GM18907 (cell line): ENCODE results near the gene MKI67.
"Not testable (repeated sequence)": the region's sequence is repeated elsewhere in the genome, so short reads cannot be mapped to it uniquely, and the experiment has no call there.

ENCODE experiments used
- ATAC-seq: cut with Tn5 transposase; IDR thresholded peaks from one replicate; pipeline ENCODE4 v1.9.1; 2021; ENCODE audit warnings: mild to moderate bottlenecking, moderate library complexity; ENCODE audit not compliant: unreplicated experiment

The MKI67 gene

DNA sequence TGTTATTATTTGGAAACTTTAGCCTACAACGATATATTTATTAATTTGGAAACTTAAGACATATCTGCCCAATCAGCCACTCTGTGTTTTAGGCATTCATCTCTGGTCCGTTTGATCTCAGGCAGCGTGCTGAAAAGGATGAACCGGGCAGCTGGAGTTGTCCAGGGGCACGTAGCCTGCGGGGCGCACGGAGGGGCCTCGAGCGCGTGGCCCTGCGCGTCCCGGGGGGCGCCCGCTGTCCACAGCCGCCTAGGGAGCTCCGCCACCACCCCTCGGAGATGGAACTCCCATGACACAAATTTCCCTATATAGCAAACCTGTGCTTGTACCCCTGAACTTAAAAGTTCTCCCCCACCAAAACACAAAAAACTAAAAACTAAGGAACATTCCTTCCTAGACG, 24.3 kb upstream of the MKI67 start:
- no peak for ATAC-seq

- ATAC-seq: peak; percentile 87
These were observed 23.8 kb upstream of the MKI67 start for GRCh38 chr10:128150045-128150493.

DNA sequence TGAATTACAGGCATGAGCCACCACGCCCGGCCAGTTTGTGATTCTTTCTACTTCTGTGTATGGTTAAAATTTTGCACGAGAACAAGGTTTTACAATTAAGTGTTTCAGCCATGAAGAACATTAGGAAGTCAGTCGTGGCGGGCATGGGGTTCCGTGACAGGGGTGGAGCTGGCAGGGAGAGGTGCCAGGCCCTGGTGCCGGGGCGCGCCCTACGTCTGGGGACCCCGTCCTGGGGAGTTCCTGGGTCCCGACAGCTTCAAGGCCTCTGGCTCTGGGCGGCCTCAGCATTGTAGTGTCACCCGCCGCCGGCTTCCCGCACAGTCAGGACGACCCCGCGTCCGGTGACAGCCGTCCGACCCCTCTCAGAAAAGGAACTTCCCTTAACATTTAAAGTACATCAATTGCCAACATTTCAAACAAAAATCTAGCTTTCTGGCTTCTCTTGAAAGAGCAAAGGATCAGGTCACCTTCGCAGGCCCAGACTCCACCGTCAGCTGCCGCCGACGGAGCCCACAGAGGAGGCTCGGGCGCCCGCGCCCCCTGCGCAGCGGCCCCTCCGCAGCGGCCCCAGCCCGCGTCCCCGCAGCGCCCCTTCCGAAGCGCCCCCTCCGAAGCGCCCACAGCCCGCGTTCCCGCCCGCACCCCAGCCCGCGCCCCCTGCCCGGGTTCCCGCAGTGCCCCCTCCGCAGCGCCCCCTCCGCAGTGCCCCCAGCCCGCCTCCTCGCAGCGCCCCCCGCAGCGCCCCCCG, 23.2 kb upstream of the MKI67 start:
- no peak for ATAC-seq

DNA sequence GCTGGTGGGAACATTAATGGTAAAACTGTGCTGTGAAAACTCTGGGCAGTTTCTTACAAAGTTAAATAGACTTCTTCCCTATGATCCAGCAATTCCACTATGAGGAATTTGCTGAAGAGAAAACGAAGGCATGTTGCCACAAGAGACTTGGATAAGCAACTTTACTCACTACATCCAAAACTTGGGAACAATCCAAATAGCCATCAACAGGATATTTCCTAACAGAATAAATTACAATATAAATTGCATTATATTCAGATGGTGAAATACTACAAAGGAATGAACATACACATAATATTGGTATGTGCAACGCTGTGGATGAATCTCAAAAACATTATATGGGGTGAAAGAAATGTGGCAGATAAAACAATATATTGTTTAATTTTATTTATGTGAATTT, 21.4 kb upstream of the MKI67 start:
- no peak for ATAC-seq

DNA sequence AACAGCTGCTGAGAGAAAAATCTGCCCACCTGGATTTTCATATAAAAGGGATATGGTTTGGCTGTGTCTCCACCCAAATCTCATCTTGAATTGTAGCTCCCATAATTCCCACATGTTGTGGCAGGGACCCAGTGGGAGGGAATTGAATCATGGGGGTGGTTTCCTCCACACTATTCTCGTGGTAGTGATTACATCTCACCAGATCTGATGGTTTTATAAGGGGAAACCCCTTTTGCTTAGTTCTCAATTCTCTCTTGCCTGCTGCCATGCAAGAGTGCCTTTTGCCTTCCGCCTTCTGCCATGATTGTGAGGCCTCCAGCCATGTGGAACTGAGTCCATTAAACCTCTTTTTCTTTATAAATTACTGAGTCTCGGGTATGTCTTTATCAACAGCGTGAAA, 20.8 kb upstream of the MKI67 start:
- peak; percentile 64 for ATAC-seq

DNA sequence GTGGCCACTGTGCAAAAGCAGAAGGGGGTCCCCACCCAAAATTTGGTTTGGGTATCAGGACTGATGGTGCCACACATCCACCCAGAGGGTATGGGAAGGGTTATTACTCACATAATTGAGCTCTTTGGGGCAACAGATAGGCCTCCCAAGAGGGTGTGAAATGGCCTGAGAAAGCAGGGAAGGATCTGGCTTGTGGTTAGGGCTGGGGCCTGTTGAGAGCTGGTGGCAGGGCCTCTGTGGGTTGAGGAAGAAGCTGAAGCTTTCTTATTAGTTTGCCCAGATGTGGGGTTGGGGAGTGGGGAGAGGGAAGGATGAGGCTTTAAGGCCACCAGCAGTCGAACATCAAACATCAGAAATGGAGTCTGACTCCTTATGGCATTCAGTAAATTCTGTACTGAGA, 18.3 kb upstream of the MKI67 start:
- ATAC-seq: no peak

DNA sequence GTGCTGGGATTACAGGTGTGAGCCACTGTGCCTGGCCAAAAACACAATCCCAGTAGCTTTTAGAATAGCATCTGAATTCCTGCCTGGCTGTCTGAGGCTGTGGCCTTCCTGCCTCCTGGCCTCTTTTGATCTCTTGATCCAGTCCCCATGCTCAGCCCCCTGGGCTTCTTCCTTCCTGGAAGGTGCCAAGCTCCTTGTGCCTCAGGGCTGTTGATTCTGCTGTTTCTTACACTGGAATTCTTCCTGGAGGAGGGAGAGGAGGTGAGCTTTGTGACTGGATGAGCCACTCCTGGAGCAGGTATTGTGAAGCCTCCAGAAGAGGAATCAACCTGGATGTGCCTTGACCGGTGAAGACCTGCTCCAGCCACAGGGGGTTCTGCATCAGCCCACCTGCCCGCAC, 17.3 kb upstream of the MKI67 start:
- no peak for ATAC-seq

DNA sequence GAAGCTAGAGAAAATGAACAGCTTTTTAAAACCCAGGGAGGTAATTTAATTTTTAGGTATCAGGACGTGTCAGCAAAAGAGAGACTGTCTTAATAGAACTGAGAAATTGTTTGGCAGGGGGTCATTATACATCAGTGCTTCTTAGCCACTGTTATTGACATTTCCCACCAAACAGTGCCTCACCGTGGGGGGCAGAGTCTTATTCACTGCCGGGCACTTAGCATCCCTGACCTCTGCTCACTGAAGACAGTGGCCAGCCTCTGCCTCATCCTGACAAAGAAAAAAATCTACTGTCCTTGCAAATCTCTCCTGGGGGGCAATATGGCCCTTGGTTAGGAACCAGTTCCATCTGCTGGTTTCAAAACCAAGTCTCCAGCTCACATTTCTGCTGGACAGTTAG, 14.2 kb upstream of the MKI67 start:
- no peak for ATAC-seq

DNA sequence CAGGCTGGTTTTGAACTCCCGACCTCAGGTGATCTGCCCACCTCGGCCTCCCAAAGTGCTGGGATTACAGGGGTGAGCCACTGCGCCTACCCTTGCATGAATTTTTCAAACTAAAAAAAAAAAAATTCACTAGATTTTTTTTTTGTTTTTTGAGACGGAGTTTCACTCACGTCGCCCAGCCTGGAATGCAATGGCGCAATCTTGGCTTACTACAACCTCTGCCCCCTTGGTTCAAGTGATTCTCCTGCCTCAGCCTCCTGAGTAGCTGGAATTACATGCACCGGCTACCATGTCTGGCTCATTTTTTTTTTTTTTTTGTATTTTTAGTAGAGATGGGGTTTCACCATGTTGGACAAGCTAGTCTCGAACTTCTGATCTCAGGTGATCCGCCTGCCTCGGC, 12.2 kb upstream of the MKI67 start:
- not testable (repeated sequence) for ATAC-seq

DNA sequence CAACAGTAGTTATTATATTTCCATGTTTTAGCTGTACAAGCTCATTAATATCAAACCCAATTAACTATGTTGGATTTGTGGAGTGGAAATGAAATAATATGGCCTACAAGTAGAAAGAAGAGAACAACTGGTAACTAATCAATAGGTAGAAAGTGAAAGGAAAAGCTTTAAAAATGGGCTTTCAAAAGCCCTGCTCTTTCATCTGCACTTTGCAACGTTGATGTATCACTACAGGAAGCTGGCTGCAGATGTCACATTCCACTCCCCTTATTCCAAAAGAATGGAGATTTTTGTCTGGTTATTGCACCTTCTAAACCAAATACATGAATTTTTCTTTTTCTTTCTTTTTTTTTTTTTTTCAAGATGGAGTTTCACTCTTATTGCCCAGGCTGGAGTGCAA, 11.7 kb upstream of the MKI67 start:
- ATAC-seq: no peak

- no peak for ATAC-seq
These were observed 3.8 kb upstream of the MKI67 start for GRCh38 chr10:128130051-128130450.

DNA sequence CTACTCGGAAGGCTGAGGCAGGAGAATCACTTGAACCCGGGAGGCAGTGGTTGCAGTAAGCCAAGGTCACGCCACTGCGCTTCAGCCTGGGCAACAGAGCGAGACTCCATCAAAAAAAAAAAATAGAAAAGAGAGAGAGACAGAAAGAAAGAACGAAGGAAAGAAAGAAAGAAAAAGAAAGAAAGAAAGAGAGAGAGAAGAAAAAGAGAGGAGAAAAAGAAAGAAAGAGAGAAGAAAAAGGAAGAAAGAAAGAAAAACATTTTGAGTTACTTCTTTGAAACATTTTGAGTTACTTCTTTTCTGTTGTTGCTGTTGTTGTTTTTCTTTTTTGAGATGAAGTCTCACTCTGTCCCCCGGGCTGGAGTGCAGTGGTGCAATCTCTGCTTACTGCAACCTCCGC, 2.4 kb upstream of the MKI67 start:
- ATAC-seq: no peak

GRCh38 chr10:128125416-128125943, 743 bp downstream of the MKI67 start:
- no peak for ATAC-seq

GRCh38 chr10:128124813-128125403, 1.3 kb downstream of the MKI67 start:
- no peak for ATAC-seq

DNA sequence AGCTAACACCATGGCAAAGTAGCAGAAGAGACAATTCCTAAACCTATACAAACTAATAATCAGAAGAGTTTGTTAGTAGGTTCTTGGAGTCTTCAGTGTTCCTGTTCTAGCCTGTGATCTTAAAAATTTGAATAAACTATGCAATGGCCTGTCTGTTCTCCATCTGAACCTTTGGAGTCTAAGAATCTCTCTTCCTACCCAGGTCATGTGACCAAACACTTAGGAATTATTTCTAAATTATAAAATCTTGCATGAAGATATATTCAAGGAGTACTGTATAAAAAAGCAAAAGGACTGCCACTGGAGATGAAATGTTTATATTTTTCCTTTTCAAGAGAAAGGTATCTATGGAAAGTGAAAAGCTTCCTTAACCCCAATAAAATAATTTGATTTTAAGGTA, 2.4 kb downstream of the MKI67 start:
- no peak for ATAC-seq

DNA sequence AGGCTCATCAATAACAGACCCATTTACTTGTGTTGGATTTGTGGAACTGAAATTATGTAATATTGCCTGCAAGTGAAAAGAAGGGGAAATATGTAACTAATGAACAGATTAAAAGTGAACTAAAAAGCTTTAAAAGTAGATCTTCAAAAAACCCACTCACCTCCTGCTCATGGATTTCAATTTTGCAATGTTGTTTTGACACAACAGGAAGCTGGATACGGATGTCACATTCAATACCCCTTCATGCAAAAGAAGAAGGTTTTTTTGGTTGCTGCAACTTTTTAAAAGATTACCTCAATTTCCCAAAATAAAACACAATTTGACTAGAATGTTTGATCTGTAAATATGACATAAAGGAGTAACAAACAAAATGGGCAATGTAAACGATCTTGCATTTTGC, 3.3 kb downstream of the MKI67 start:
- ATAC-seq: no peak

DNA sequence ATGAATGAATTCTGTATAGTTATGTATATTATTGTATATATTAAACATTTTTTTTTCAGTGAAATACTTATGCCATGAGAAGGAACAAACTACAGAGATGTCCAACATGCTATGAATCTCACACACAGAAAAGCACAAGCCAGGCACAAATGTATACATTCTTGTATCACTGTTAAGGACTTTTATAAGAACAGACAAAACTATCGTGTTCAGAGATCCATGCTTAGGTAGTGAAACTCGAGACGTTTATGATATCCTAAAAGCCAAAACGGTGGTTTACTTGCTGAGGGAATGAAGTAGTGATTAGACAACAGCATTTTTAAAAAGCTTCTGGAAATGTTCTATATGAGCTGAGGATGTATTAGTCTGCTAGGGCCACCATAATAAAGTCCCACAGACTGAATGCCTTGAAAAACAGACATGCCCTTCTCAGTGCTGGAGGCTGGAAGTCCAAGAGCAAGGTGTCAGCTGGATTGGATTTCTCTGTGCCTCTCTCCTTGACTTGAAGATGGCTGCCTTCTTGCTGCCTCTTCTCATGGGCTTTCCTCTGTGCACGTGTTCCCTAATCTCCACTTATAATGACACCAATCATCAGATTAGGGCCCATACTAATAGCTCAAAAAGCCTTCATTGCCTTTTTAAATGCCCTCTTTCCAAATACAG, 4.3 kb downstream of the MKI67 start:
- no peak for ATAC-seq

DNA sequence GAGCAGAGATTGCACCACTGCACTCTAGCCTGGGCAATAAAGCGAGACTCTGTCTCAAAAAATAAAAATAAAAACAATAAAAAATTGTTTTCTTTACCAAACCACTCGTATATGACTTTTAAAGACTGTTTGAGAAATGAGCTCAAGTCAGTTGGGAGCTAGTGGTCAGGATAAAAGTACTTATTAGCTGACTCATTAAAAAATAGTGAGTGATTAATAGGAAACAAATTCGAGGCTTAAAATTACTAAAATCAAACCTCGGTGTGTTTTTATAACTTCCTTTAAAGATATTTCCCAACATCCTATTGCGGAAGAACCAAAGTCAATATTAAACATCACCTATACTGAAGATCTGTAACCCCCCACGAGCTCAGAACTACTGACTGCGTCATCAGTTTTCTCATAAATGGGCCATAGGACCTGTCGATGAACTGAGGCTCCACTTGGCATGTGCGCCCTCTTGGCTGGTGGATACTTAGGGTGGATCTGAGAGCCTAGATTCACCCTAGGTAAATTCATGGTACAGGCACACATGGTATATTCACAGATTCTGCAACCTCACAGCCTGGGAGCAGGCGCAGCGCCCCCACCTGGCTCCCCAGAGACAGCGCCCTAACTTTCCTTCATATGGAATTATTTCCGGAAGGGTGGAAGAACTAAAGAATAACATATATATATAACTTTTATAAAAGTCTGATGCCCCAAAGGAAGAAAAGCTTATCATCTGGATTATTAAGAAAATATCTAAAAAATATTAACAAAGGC, 9.2 kb downstream of the MKI67 start:
- ATAC-seq: no peak

DNA sequence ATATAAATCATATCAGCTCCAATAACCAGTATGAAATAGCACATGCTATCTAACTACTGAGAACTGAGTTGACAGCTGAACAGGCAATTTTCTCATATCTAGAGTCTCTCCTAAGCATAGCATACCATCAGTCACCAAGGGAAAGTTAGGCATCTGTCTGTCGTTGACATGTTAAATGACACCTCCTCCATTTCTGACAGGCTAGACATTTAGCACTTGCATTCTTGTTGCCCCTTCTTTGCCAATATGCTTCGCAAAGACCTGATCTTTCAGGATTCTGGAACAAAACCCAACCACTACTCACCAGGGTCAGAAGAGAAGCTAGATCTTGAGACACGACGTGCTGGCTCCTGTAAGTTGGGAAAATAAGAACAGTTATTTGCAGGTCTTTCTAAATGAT, 10.0 kb downstream of the MKI67 start:
- ATAC-seq: no peak

- ATAC-seq: no peak
These were observed 10.9 kb downstream of the MKI67 start for GRCh38 chr10:128115356-128115755.

- ATAC-seq: no peak
These were observed 11.3 kb downstream of the MKI67 start for GRCh38 chr10:128114901-128115300.
